ENCODE results near the gene CD22.

DNA sequence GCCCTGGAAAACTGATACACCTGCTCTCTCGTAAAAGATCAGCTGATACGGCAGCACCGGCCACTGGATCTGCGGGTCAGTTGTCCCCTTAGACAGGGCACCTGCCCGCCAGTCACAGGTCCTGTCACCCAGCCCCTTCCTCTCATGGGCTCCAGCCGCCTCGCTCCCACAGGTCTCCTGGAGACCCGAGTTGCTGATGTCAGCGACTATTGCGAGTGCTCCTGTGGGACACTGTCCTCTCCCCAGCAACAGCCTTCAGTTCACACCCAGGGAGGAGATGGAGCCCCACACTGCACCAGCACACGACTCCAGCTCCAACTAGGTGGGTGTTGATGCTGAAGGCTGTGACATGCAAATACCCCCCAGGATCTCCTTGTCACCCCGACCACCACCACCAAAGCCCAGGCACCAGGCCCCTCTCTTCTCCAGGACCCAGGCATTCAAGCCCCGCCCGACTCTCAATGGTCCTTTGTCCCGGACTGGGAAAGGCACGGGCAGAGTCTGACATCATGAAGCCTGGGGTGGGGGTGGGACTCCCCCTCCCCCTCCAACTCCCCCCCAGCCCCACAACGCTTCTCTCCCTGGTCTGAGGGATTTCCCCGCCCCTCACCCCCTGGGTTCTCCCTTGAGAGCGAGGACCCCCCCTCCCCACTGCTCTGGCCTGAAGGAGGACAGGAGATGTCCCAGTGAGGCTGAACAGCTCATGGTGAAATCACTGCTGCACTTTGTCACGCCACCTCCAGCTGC is 38.4 kb upstream of the CD22 start:
- TF ChIP-seq POLR2A (IDR thresholded peaks at IDR 0.05), result no peak
- TF ChIP-seq, protein P1, sequence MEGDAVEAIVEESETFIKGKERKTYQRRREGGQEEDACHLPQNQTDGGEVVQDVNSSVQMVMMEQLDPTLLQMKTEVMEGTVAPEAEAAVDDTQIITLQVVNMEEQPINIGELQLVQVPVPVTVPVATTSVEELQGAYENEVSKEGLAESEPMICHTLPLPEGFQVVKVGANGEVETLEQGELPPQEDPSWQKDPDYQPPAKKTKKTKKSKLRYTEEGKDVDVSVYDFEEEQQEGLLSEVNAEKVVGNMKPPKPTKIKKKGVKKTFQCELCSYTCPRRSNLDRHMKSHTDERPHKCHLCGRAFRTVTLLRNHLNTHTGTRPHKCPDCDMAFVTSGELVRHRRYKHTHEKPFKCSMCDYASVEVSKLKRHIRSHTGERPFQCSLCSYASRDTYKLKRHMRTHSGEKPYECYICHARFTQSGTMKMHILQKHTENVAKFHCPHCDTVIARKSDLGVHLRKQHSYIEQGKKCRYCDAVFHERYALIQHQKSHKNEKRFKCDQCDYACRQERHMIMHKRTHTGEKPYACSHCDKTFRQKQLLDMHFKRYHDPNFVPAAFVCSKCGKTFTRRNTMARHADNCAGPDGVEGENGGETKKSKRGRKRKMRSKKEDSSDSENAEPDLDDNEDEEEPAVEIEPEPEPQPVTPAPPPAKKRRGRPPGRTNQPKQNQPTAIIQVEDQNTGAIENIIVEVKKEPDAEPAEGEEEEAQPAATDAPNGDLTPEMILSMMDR (IDR thresholded peaks at IDR 0.05), result no peak
